Neuronal stem cell (in vitro differentiated cells): ENCODE data around the gene OR4D9.

ENCODE experiments used
- DNase-seq: peaks from one replicate; pipeline ENCODE4 v3.0.0-alpha.2; 2013; ENCODE audit warnings: low spot score
- H2AFZ ChIP-seq: one replicate; pipeline ENCODE4 v1.6.1; 2013; ENCODE audit warnings: mild to moderate bottlenecking, low read length, inconsistent platforms
- H2AK5ac ChIP-seq: 2 replicates; pipeline ENCODE4 v1.6.1; 2013; ENCODE audit warnings: low read depth, mild to moderate bottlenecking, inconsistent platforms, low read length, moderate library complexity, mixed read lengths
- H2BK120ac ChIP-seq: 2 replicates; pipeline ENCODE4 v1.6.1; 2013; ENCODE audit warnings: low read depth, mild to moderate bottlenecking, inconsistent platforms, low read length, moderate library complexity, mixed read lengths
- H2BK12ac ChIP-seq: one replicate; pipeline ENCODE4 v1.6.1; 2013; ENCODE audit warnings: low read length, inconsistent platforms
- H2BK15ac ChIP-seq: 2 replicates; pipeline ENCODE4 v1.6.1; 2013; ENCODE audit warnings: mild to moderate bottlenecking, low read length, inconsistent platforms, mixed read lengths
- H2BK5ac ChIP-seq: one replicate; pipeline ENCODE4 v1.6.1; 2013; ENCODE audit warnings: inconsistent platforms, mild to moderate bottlenecking, low read length, moderate library complexity
- H3K14ac ChIP-seq: one replicate; pipeline ENCODE4 v1.6.1; 2013; ENCODE audit warnings: low read length, inconsistent platforms
- H3K18ac ChIP-seq: 2 replicates; pipeline ENCODE4 v1.6.1; 2013; ENCODE audit warnings: low read length, inconsistent platforms
- H3K23ac ChIP-seq: 2 replicates; pipeline ENCODE4 v1.6.1; 2013; ENCODE audit warnings: low read depth, mild to moderate bottlenecking, mixed read lengths, low read length, inconsistent platforms; ENCODE audit not compliant: poor library complexity
- H3K27ac ChIP-seq: replicated peaks from 3 replicates; pipeline ENCODE4 v1.5.1; 2013; ENCODE audit warnings: low read length, inconsistent platforms
- H3K27me3 ChIP-seq, 3 experiments: 2 replicates each; pipeline ENCODE4 v1.6.1; 2013; ENCODE audit warnings: low read length in 3 of 3, mild to moderate bottlenecking in 2 of 3, inconsistent platforms in 1 of 3, low read depth in 1 of 3, mixed read lengths in 1 of 3, moderate library complexity in 1 of 3; ENCODE audit not compliant: control insufficient read depth in 3 of 3, insufficient read depth in 3 of 3
- H3K36me3 ChIP-seq, 2 donors: replicated peaks in 1 of 2; 2 replicates each; pipeline ENCODE4 v1.6.1; 2013; ENCODE audit warnings: low read length in 2 of 2; ENCODE audit not compliant: control insufficient read depth in 2 of 2, insufficient read depth in 2 of 2
- H3K4ac ChIP-seq: 2 replicates; pipeline ENCODE4 v1.6.1; 2013; ENCODE audit warnings: inconsistent platforms, mild to moderate bottlenecking, low read length, moderate library complexity
- H3K4me1 ChIP-seq, 2 donors: 1 replicate in 1 of 2; 2 replicates in 1 of 2; pipeline ENCODE4 v1.6.1; 2013; ENCODE audit warnings: low read length in 2 of 2, low read depth in 1 of 2; ENCODE audit not compliant: control insufficient read depth in 2 of 2, insufficient read depth in 1 of 2
- H3K4me2 ChIP-seq: one replicate; pipeline ENCODE4 v1.6.1; 2013; ENCODE audit warnings: mild to moderate bottlenecking, low read length, inconsistent platforms; ENCODE audit not compliant: insufficient read depth, poor library complexity, severe bottlenecking
- H3K4me3 ChIP-seq, 2 donors: 2 replicates each; pipeline ENCODE4 v1.5.1; 2013; ENCODE audit warnings: low read length in 2 of 2, mild to moderate bottlenecking in 2 of 2, inconsistent platforms in 1 of 2, moderate library complexity in 1 of 2
- H3K79me1 ChIP-seq: one replicate; pipeline ENCODE4 v1.6.1; 2013; ENCODE audit warnings: low read depth, mild to moderate bottlenecking, inconsistent platforms, low read length, moderate library complexity
- H3K9ac ChIP-seq: one replicate; pipeline ENCODE4 v1.6.1; 2013; ENCODE audit warnings: mild to moderate bottlenecking, low read depth, low read length, inconsistent platforms; ENCODE audit not compliant: poor library complexity
- H3K9me3 ChIP-seq, 2 donors: replicated peaks in 1 of 2; 2 replicates each; pipeline versions ENCODE3 to v1.6.1; 2013; ENCODE audit warnings: low read length in 2 of 2, mild to moderate bottlenecking in 2 of 2, inconsistent platforms in 1 of 2, low read depth in 1 of 2, mixed read lengths in 1 of 2, moderate library complexity in 1 of 2; ENCODE audit not compliant: control insufficient read depth in 2 of 2, insufficient read depth in 1 of 2
- H4K8ac ChIP-seq: one replicate; pipeline ENCODE4 v1.6.1; 2013; ENCODE audit warnings: low read depth, mild to moderate bottlenecking, inconsistent platforms, low read length, moderate library complexity
- H4K91ac ChIP-seq: one replicate; pipeline ENCODE4 v1.6.1; 2013; ENCODE audit warnings: low read length, low read depth, mild to moderate bottlenecking, inconsistent platforms; ENCODE audit not compliant: poor library complexity
- WGBS, 2 donors: extraction: QIAGEN DNeasy Blood & Tissue Kit; methylation state at CpG; one replicate each; pipeline ENCODE4 v1.1.7; 2013; ENCODE audit warnings: missing lambda C conversion rate in 2 of 2, mixed read lengths in 1 of 2; ENCODE audit not compliant: insufficient read length in 2 of 2, insufficient replicate concordance in 1 of 2; ENCODE audit errors: extremely low coverage in 2 of 2; 5-methylcytosine and 5-hydroxymethylcytosine counted together

OR4D9 gene

GRCh38 chr11:59528711-59529110 lies 17.4 kb downstream of the OR4D9 start:
- no peak overlapping the region for H3K27ac ChIP-seq

GRCh38 chr11:59532620-59533019 lies 21.3 kb downstream of the OR4D9 start:
- H3K14ac ChIP-seq = no peak overlapping the region

More at GRCh38 chr11:59528711-59529110, 17.4 kb downstream of the OR4D9 start:
- Histone ChIP-seq H2AFZ (peak overlapping the region; percentile 79), H3K79me1 (no peaks in the 10 kb centered on the region), H3K9ac (no peak overlapping the region), H3K4ac (no peak overlapping the region), H2AK5ac (no peak overlapping the region), H3K4me2 (no peak overlapping the region), H3K4me1 (peaks cover 4 to 9% of the 10 kb centered on the region in 2 donors), H2BK5ac (no peak overlapping the region), H4K91ac (no peak overlapping the region), H3K36me3 (no peaks in the 10 kb centered on the region), H4K8ac (no peak overlapping the region), H3K18ac (no peak overlapping the region), H3K27me3 (peaks cover 0 to 25% (median 0%) of the 10 kb centered on the region in 3 experiments), H3K23ac (no peak overlapping the region), H2BK15ac (no peak overlapping the region), H3K14ac (no peak overlapping the region), H2BK120ac (no peak overlapping the region), H2BK12ac (no peak overlapping the region), H3K4me3 (peak overlapping the region in 1 of 2 donors; percentile 16), H3K9me3 (no peaks in the 10 kb centered on the region)
- no CpG with 5 or more reads among the region's 7 CpGs for WGBS, 2 donors
- DNase-seq = no peak

DNA sequence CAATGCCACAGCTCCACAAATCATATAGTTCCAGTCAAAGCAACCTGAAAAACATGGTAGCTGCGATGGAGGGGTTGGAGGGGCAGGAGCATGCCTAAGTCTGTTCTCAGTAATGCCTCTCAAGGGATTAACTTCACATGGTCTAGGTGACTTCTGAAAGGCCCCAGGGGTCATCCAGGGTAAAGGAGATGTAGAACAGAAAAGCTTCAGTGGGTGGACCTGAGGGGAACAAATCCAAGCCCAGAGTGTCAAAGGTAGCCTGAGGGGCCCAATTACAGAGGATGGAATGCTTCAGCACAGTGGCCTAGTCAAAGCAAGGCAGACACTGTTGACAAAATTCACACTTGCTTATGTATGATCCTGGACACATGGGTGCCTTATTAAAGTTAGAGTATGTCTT lies 23.3 kb downstream of the OR4D9 start:
- peaks cover 0 to 7% of the 10 kb centered on the region in 2 donors for H3K4me1 ChIP-seq
- no peak overlapping the region for H2AFZ ChIP-seq
- no peak overlapping the region for H3K4me3 ChIP-seq
- no peak overlapping the region for H2BK120ac ChIP-seq
- H3K9me3 ChIP-seq = no peaks in the 10 kb centered on the region
- WGBS, 2 donors = no CpG with 5 or more reads among the region's 1 CpG
- no peak overlapping the region for H4K8ac ChIP-seq
- no peaks in the 10 kb centered on the region for H3K27me3 ChIP-seq
- no peak overlapping the region for H2BK12ac ChIP-seq
- H3K14ac ChIP-seq = no peak overlapping the region
- no peak overlapping the region for H3K9ac ChIP-seq
- H3K79me1 ChIP-seq = no peaks in the 10 kb centered on the region
- H2BK5ac ChIP-seq = no peak overlapping the region
- H4K91ac ChIP-seq = no peak overlapping the region
- H2AK5ac ChIP-seq = no peak overlapping the region
- no peak for DNase-seq
- H3K27ac ChIP-seq = no peak overlapping the region
- no peak overlapping the region for H3K18ac ChIP-seq
- no peak overlapping the region for H3K4me2 ChIP-seq
- no peaks in the 10 kb centered on the region for H3K36me3 ChIP-seq
- no peak overlapping the region for H2BK15ac ChIP-seq
- H3K23ac ChIP-seq = no peak overlapping the region
- H3K4ac ChIP-seq = no peak overlapping the region

More at GRCh38 chr11:59532620-59533019, 21.3 kb downstream of the OR4D9 start:
- Histone ChIP-seq H3K79me1 (no peaks in the 10 kb centered on the region), H3K4me2 (no peak overlapping the region), H2BK15ac (no peak overlapping the region), H2AK5ac (no peak overlapping the region), H3K9me3 (no peaks in the 10 kb centered on the region), H2AFZ (no peak overlapping the region), H3K18ac (no peak overlapping the region), H3K23ac (no peak overlapping the region), H3K27me3 (peaks cover 0 to 10% (median 0%) of the 10 kb centered on the region in 3 experiments), H4K91ac (no peak overlapping the region), H4K8ac (no peak overlapping the region), H2BK5ac (no peak overlapping the region), H3K27ac (no peak overlapping the region), H3K4me1 (peaks cover 4 to 13% of the 10 kb centered on the region in 2 donors), H2BK12ac (no peak overlapping the region), H3K4ac (no peak overlapping the region), H3K4me3 (no peak overlapping the region), H2BK120ac (no peak overlapping the region), H3K36me3 (no peaks in the 10 kb centered on the region), H3K9ac (no peak overlapping the region)
- WGBS, 2 donors = no CpG with 5 or more reads among the region's 2 CpGs
- no peak for DNase-seq

- Histone ChIP-seq H2BK12ac (no peak overlapping the region), H2BK120ac (no peak overlapping the region), H3K4me1 (peaks cover 0 to 2% of the 10 kb centered on the region in 2 donors), H3K9me3 (no peaks in the 10 kb centered on the region), H2AK5ac (no peak overlapping the region), H3K18ac (no peak overlapping the region), H3K9ac (no peak overlapping the region), H2BK15ac (no peak overlapping the region), H3K14ac (no peak overlapping the region), H4K8ac (no peak overlapping the region), H3K36me3 (peaks cover 0 to 2% of the 10 kb centered on the region in 2 donors), H3K27ac (no peak overlapping the region), H3K79me1 (no peaks in the 10 kb centered on the region), H2BK5ac (no peak overlapping the region), H4K91ac (no peak overlapping the region), H3K4me3 (no peak overlapping the region), H3K27me3 (no peaks in the 10 kb centered on the region), H2AFZ (no peak overlapping the region), H3K4me2 (no peak overlapping the region), H3K23ac (no peak overlapping the region), H3K4ac (no peak overlapping the region)
- DNase-seq = no peak
- no CpG with 5 or more reads among the region's 3 CpGs for WGBS, 2 donors
Measured at GRCh38 chr11:59542142-59542810, 30.9 kb downstream of the OR4D9 start.
